Right cardiac atrium (tissue), 5 donors: ENCODE results near the gene ACYP1. TPM values are rescaled to one million over a fixed set of nuclear protein-coding genes. Genes with fewer than 3 reads are reported as not detected.

Experiments
- ATAC-seq, 2 donors: fragments of 200-7000 bp; cut with Tn5 transposase; one replicate each; pipeline versions ENCODE4 v1.8.0 to v1.9.1; 2020; ENCODE audit warnings: moderate library complexity in 2 of 2, mild to moderate bottlenecking in 1 of 2
- DNase-seq, 3 donors: peaks; one replicate each; pipeline ENCODE4 v3.0.0-alpha.2; 2020
- H3K27ac ChIP-seq: one replicate; pipeline ENCODE4 v1.5.1; 2013; ENCODE audit warnings: mild to moderate bottlenecking, low read length, control low read depth, moderate library complexity
- H3K27me3 ChIP-seq: one replicate; pipeline ENCODE4 v1.6.1; 2013; ENCODE audit not compliant: control insufficient read depth, insufficient read depth
- H3K4me1 ChIP-seq: one replicate; pipeline ENCODE4 v1.6.1; 2013; ENCODE audit warnings: low read length; ENCODE audit not compliant: control insufficient read depth, insufficient read depth
- H3K4me3 ChIP-seq: one replicate; pipeline ENCODE4 v1.5.1; 2013; ENCODE audit warnings: low read length, control low read depth
- H3K9me3 ChIP-seq: one replicate; pipeline ENCODE4 v1.6.1; 2013; ENCODE audit warnings: low read length; ENCODE audit not compliant: control insufficient read depth
- WGBS: extraction: QIAGEN DNeasy Blood & Tissue Kit; methylation state at CpG from one replicate; pipeline ENCODE4 v1.1.7; 2013; 5-methylcytosine and 5-hydroxymethylcytosine counted together
- intact Hi-C, 4 donors: fragments of 100-400 bp; cut with DNase I; formaldehyde crosslinking; loops; one replicate each; pipeline versions ENCODE4 v1.11.0 to v1.14.0; 2022 to 2023
- polyA plus RNA-seq: library from polyadenylated mRNA; stranded (reverse); fragments of 200-250 nt; gene quantifications from one replicate; pipeline ENCODE4 v1.2.3, GENCODE V29; 2013
- total RNA-seq, 4 donors: library from RNA; stranded (reverse); fragmentation: NEBNext Ultra II Directional; extraction: Animal tissue kit (Norgen Biotek cat#: 25700); gene quantifications; one replicate each; pipeline ENCODE4 v1.2.1, GENCODE V29; 2021
- donor health status: healthy with polysubstance abuse.
- donor health status: DM: no; HTN: yes; CAD: no.
- donor health status: DM: no; HTN: no; CAD: no.
- donor health status: DM: no; HTN: yes; CAD: no; lungs with severe emphysema.
- donor health status: DM: yes; HTN: yes; CAD: no.

The ACYP1 gene
- total and polyA plus RNA-seq, 5 donors: 10.2 to 24.0 (median 11.6) TPM

- no peak overlapping the region for H3K27ac ChIP-seq
- intact Hi-C loops: loop anchor here in 1 of 4 donors (10.0 kb wide), 1 partner anchor 59 kb away; no protein-coding TSS in a partner anchor
- no peak overlapping the region for H3K4me3 ChIP-seq
- ATAC-seq (no peak), DNase-seq (no peak)
- no peaks in the 10 kb centered on the region for H3K9me3 ChIP-seq
- WGBS: 84% methylated on average over 5 of the region's 5 CpGs
- peaks cover 6% of the 10 kb centered on the region for H3K4me1 ChIP-seq
- H3K27me3 ChIP-seq: no peaks in the 10 kb centered on the region
Measured at GRCh38 chr14:75015496-75015895, 48.3 kb downstream of the ACYP1 start.

- ATAC-seq (peak; percentile 72 to 78), DNase-seq (peak; percentile 40 to 81 (median 76))
- Histone ChIP-seq H3K4me1 (peaks cover 6% of the 10 kb centered on the region), H3K4me3 (no peak overlapping the region), H3K27me3 (no peaks in the 10 kb centered on the region), H3K27ac (no peak overlapping the region), H3K9me3 (no peaks in the 10 kb centered on the region)
- 56% methylated on average over 6 of the region's 6 CpGs for WGBS
- intact Hi-C loops: loop anchor here in 1 of 4 donors (10.0 kb wide), 1 partner anchor 62 kb away; no protein-coding TSS in a partner anchor
Measured at GRCh38 chr14:75013290-75013689, 50.5 kb downstream of the ACYP1 start.

DNA sequence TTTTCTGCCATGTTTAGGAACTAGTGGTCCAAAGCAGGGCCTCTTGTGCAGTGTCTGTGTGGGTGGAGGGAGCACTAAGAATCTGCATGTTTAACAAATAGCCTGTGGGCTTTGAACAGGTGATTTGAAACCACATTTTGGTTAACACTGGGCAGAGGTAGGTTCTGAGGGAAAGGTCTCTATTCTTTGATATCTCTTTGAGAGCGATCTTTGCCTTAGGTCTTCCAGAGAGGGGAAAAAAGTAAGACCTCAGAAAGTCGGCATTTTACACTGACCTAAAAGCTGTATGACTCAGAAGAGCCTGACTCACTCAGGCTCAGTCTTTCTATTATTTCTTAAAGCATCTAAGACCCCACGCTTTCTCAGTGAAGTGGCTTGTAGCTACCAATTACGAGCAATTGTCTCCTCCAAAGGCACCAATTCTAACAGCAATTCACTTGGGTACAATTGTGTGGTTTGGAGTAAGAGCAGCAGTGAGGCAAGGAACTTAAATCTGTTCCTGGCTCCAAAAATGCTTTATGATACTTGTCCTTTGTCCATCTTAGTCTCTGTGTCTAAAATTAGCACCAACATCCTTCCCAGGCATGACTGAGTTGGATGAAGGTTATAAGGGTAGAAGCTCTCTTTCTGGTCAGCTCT is 52.3 kb downstream of the ACYP1 start:
- 50% methylated on average over 4 of the region's 4 CpGs for WGBS
- peak overlapping the region; percentile 78 for H3K27ac ChIP-seq

DNA sequence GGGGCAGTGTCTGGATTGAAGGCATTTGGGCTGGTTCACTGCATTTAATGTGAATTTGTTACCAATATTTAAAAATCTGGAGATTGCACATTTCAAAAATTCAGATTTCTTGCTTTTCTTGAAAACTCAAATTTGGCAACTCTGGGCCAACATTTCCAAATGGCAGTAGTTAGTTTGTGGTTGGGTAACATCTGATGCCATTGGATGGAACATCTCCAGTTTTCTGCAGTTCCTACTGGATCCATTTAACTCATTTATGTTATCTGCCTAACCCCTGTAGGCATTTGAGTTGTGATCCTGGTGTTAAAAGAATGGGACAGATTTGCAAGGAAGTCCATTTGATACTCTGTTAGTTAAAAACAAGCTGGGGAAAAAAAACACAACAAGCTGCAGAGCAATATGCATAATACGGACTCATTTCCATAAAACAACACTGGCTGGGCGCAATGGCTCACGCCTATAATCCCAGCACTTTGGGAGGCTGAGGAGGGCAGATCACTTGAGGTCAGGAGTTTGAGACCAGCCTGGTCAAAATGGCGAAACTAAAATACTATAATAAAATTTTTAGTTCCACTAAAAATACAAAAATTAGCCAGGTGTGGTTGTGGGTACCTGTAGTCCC is 53.2 kb downstream of the ACYP1 start:
- H3K4me1 ChIP-seq: peaks cover 6% of the 10 kb centered on the region
- WGBS: 94% methylated on average over 4 of the region's 4 CpGs
- DNase-seq: no peak
- no peaks in the 10 kb centered on the region for H3K27me3 ChIP-seq
- H3K4me3 ChIP-seq: no peak overlapping the region
- ATAC-seq: no peak
- no peaks in the 10 kb centered on the region for H3K9me3 ChIP-seq
- intact Hi-C loops: loop anchor here in 1 of 4 donors (10.0 kb wide), 1 partner anchor 64 kb away; no protein-coding TSS in a partner anchor
- H3K27ac ChIP-seq: no peak overlapping the region

More for the DNA sequence above, 52.3 kb downstream of the ACYP1 start:
- DNase-seq (no peak), ATAC-seq (peak; percentile 32 to 49)
- no peaks in the 10 kb centered on the region for H3K27me3 ChIP-seq
- intact Hi-C loops: loop anchor here in 1 of 4 donors (10.0 kb wide), 1 partner anchor 63 kb away; no protein-coding TSS in a partner anchor
- peaks cover 6% of the 10 kb centered on the region for H3K4me1 ChIP-seq
- H3K4me3 ChIP-seq: no peak overlapping the region
- H3K9me3 ChIP-seq: no peaks in the 10 kb centered on the region

DNA sequence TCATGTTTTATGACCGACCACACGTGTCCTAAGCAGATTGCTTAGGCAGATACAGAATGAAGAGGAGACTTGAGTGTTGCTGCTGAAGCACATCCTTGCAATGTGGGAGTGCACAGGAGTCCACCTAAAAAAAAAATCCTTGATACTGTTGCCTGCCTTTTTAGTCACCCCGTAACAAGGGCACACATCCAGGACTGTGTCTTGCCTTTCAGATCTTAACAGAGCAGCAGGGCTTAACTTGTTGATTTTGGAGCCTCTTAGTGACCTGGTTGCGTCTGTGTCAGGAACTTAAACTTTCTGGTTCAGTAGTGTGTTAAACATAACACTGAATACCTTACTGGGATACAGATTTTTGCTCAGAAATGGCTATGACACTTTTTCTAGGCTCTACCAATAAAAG is 54.6 kb downstream of the ACYP1 start:
- DNase-seq: no peak
- Histone ChIP-seq H3K9me3 (no peaks in the 10 kb centered on the region), H3K4me1 (peaks cover 7% of the 10 kb centered on the region), H3K27ac (no peak overlapping the region), H3K4me3 (no peak overlapping the region), H3K27me3 (no peaks in the 10 kb centered on the region)
- 86% methylated on average over 4 of the region's 4 CpGs for WGBS
- ATAC-seq: no peak
- intact Hi-C loops: loop anchor here in 2 of 4 donors (10.0 kb wide), 2 partner anchors 56 to 64 kb away; partner anchors contain the start of genes ACYP1 (in 1 of the 2) and ZC2HC1C (in 1 of the 2)

- intact Hi-C loops: loop anchor here in 2 of 4 donors (10.0 kb wide), 2 partner anchors 59 to 61 kb away; partner anchors contain the start of genes ACYP1 (in 1 of the 2) and ZC2HC1C (in 1 of the 2)
Measured at GRCh38 chr14:75005357-75005756, 58.5 kb downstream of the ACYP1 start.

GRCh38 chr14:75003250-75004027 is 60.4 kb downstream of the ACYP1 start:
- no peaks in the 10 kb centered on the region for H3K27me3 ChIP-seq
- peak overlapping the region; percentile 86 for H3K4me3 ChIP-seq
- WGBS: 11% methylated on average over 18 of the region's 18 CpGs
- DNase-seq: no peak
- H3K27ac ChIP-seq: peak overlapping the region; percentile 74
- peak in 1 of 2 donors; percentile 5 for ATAC-seq
- H3K4me1 ChIP-seq: peaks cover 3% of the 10 kb centered on the region
- intact Hi-C loops: loop anchor here in 2 of 4 donors (10.0 kb wide), 2 partner anchors 59 to 61 kb away; partner anchors contain the start of genes ACYP1 (in 1 of the 2) and ZC2HC1C (in 1 of the 2)
- H3K9me3 ChIP-seq: no peaks in the 10 kb centered on the region

More at GRCh38 chr14:75005357-75005756, 58.5 kb downstream of the ACYP1 start:
- Histone ChIP-seq H3K27ac (no peak overlapping the region), H3K27me3 (no peaks in the 10 kb centered on the region), H3K4me1 (peaks cover 3% of the 10 kb centered on the region), H3K4me3 (no peak overlapping the region), H3K9me3 (no peaks in the 10 kb centered on the region)
- WGBS: 92% methylated on average over 3 of the region's 3 CpGs
- ATAC-seq (no peak), DNase-seq (no peak)

Other genes starting within 250 kb of the ACYP1 start
- gene PROX2, start 187.9 kb downstream of the ACYP1 start, total RNA-seq: not detected
- not detected for gene PROX2, start 187.9 kb downstream of the ACYP1 start, polyA plus RNA-seq
- 100 to 1,000 TPM; 121 to 148 (median 144) TPM for gene DLST, start 182.1 kb downstream of the ACYP1 start, total RNA-seq
- 87.6 TPM for gene DLST, start 182.1 kb downstream of the ACYP1 start, polyA plus RNA-seq
- gene RPS6KL1, start 140.8 kb downstream of the ACYP1 start, total RNA-seq: 10 to 100 TPM; 13.9 to 20.7 (median 17.3) TPM
- gene RPS6KL1, start 140.8 kb downstream of the ACYP1 start, polyA plus RNA-seq: 10.5 TPM
- 1 to 10 TPM; 2.9 to 5.9 (median 4.1) TPM for gene PGF, start 108.4 kb downstream of the ACYP1 start, total RNA-seq
- gene PGF, start 108.4 kb downstream of the ACYP1 start, polyA plus RNA-seq: 4.3 TPM
- gene EIF2B2, start 61.1 kb downstream of the ACYP1 start, total RNA-seq: 10 to 100 TPM; 29.4 to 39.9 (median 35.9) TPM
- gene EIF2B2, start 61.1 kb downstream of the ACYP1 start, polyA plus RNA-seq: 25.9 TPM
- gene MLH3, start 12.6 kb downstream of the ACYP1 start, total RNA-seq: 10 to 100 TPM; 23.2 to 27.7 (median 25.1) TPM
- gene MLH3, start 12.6 kb downstream of the ACYP1 start, polyA plus RNA-seq: 12.5 TPM
- 10 to 100 TPM in 1 of 4 donors, 1 to 10 TPM in 3; 6.9 to 10.8 (median 9.1) TPM for gene ZC2HC1C, start 5.6 kb upstream of the ACYP1 start, total RNA-seq
- 8.4 TPM for gene ZC2HC1C, start 5.6 kb upstream of the ACYP1 start, polyA plus RNA-seq
- gene NEK9, start 63.0 kb upstream of the ACYP1 start, total RNA-seq: 100 to 1,000 TPM; 112 to 129 (median 123) TPM
- gene NEK9, start 63.0 kb upstream of the ACYP1 start, polyA plus RNA-seq: 48.5 TPM
- 100 to 1,000 TPM; 246 to 333 (median 297) TPM for gene TMED10, start 112.6 kb upstream of the ACYP1 start, total RNA-seq
- 141 TPM for gene TMED10, start 112.6 kb upstream of the ACYP1 start, polyA plus RNA-seq
- 100 to 1,000 TPM in 1 of 4 donors, 10 to 100 TPM in 3; 15.7 to 244 (median 46.3) TPM for gene FOS, start 214.8 kb upstream of the ACYP1 start, total RNA-seq
- 144 TPM for gene FOS, start 214.8 kb upstream of the ACYP1 start, polyA plus RNA-seq